Smooth muscle cell (in vitro differentiated cells): ENCODE results near the gene RAB2B. TPM values are rescaled to one million over a fixed set of nuclear protein-coding genes. Genes with fewer than 3 reads are reported as not detected.

Source experiments
- DNase-seq: peaks from one replicate; lab custom pipeline; 2025; ENCODE audit not compliant: unreplicated experiment; lab: John Stamatoyannopoulos, UW
- H2AFZ ChIP-seq: fragments of 200-600 bp; sonication (generic); 2 replicates; pipeline ENCODE4 v1.6.0; 2016; ENCODE audit warnings: antibody characterized with exemption, low read depth, mild to moderate bottlenecking
- H3F3A ChIP-seq: fragments of 200-600 bp; sonication (generic); 2 replicates; pipeline ENCODE4 v1.6.0; 2017; ENCODE audit warnings: antibody characterized with exemption, low read depth
- H3K27ac ChIP-seq: fragments of 200-600 bp; sonication (generic); 2 replicates; pipeline ENCODE4 v1.5.1; 2016; ENCODE audit warnings: low read depth, mild to moderate bottlenecking
- H3K27me3 ChIP-seq: fragments of 200-600 bp; sonication (generic); 2 replicates; pipeline ENCODE4 v1.6.1; 2016; ENCODE audit warnings: low read depth, mild to moderate bottlenecking
- H3K36me3 ChIP-seq: fragments of 200-600 bp; sonication (generic); 2 replicates; pipeline ENCODE4 v1.5.1; 2016; ENCODE audit warnings: low read depth
- H3K4me1 ChIP-seq: fragments of 200-600 bp; sonication (generic); 2 replicates; pipeline ENCODE4 v1.5.1; 2016; ENCODE audit warnings: low read depth
- H3K4me2 ChIP-seq: fragments of 200-600 bp; sonication (generic); 2 replicates; pipeline ENCODE4 v1.6.0; 2016; ENCODE audit warnings: mild to moderate bottlenecking
- H3K4me3 ChIP-seq: fragments of 200-600 bp; sonication (generic); 2 replicates; pipeline ENCODE4 v1.5.1; 2016; ENCODE audit warnings: mild to moderate bottlenecking
- H3K79me2 ChIP-seq: fragments of 200-600 bp; sonication (generic); 2 replicates; pipeline ENCODE4 v1.6.0; 2016; ENCODE audit warnings: low read depth, mild to moderate bottlenecking
- H3K9ac ChIP-seq: fragments of 200-600 bp; sonication (generic); 2 replicates; pipeline ENCODE4 v1.6.0; 2016; ENCODE audit warnings: low read depth
- H3K9me3 ChIP-seq: fragments of 200-600 bp; sonication (generic); replicated peaks from 2 replicates; pipeline ENCODE4 v1.5.1; 2016; ENCODE audit warnings: low read depth
- H4K20me1 ChIP-seq: fragments of 200-600 bp; sonication (generic); 2 replicates; pipeline ENCODE4 v1.6.0; 2016; ENCODE audit warnings: low read depth
- CTCF ChIP-seq: fragments of 200-600 bp; sonication (generic); IDR thresholded peaks from 2 replicates; pipeline ENCODE4 v1.5.1; 2017; ENCODE audit warnings: borderline replicate concordance, mild to moderate bottlenecking, antibody characterized with exemption; ENCODE audit not compliant: insufficient read depth, poor library complexity, severe bottlenecking
- WGBS: methylation state at CpG from one replicate; pipeline ENCODE4 v1.1.7; 2016; ENCODE audit warnings: low lambda C conversion rate; 5-methylcytosine and 5-hydroxymethylcytosine counted together
- polyA plus RNA-seq: library from polyadenylated mRNA; unstranded; fragments of >200 nt; fragmentation: Nextera tagmentation; extraction: Ambion mirVana; gene quantifications from 2 replicates; pipeline ENCODE4 v1.2.1, GENCODE V29; 2016
- total RNA-seq: library from RNA; depleted of rRNA; stranded (reverse); fragments of >200 nt; gene quantifications from 2 replicates; pipeline ENCODE4 v1.2.3, GENCODE V29; 2014

RAB2B gene
- 30.4 and 36.0 TPM in 2 replicates for total RNA-seq
- 15.3 and 15.4 TPM in 2 replicates for polyA plus RNA-seq

- Histone ChIP-seq H3K9me3 (no peaks in the 10 kb centered on the region), H3K4me2 (peak within 1 kb of the TSS; percentile 98), H3K27ac (peak within 1 kb of the TSS; percentile 74), H3K4me1 (peaks cover 17% of the 10 kb centered on the region), H3K79me2 (peaks cover 74% of the 10 kb centered on the region), H3K27me3 (no peaks in the 10 kb centered on the region), H2AFZ (peak within 1 kb of the TSS; percentile 91), H3K4me3 (peak within 1 kb of the TSS; percentile 86), H4K20me1 (peaks cover 6% of the 10 kb centered on the region), H3F3A (no peaks in the 10 kb centered on the region), H3K36me3 (peaks cover 9% of the 10 kb centered on the region), H3K9ac (peak within 1 kb of the TSS; percentile 96)
- 1% methylated on average over 45 of the region's 49 CpGs for WGBS
- DNase-seq, result peak; percentile 88
- TF ChIP-seq CTCF, result peak; percentile 89
Observed at GRCh38 chr14:21476925-21477681, at the start of gene RAB2B, which contains the start of gene TOX4. TSS of gene RAB2B (minus strand) at chr14:21476959. CDS start at chr14:21476872, 87 bp downstream. TSS of gene TOX4 (plus strand) at chr14:21477195. CDS start at chr14:21477279, 84 bp downstream.

GRCh38 chr14:21525962-21526671 lies 49.4 kb upstream of the RAB2B start, which contains the start of gene SALL2:
TSS of gene SALL2 (minus strand) at chr14:21526346. CDS start at chr14:21526127, 219 bp downstream.
- Histone ChIP-seq H3K4me2 (peak within 1 kb of the TSS; percentile 98), H3K27me3 (no peaks in the 10 kb centered on the region), H3K4me1 (peaks cover 29% of the 10 kb centered on the region), H3K9ac (peak within 1 kb of the TSS; percentile 54), H3K36me3 (no peaks in the 10 kb centered on the region), H3K4me3 (peak within 1 kb of the TSS; percentile 96), H3K27ac (no peak within 1 kb of the TSS), H3K9me3 (no peaks in the 10 kb centered on the region), H2AFZ (peak within 1 kb of the TSS; percentile 96), H3K79me2 (no peaks in the 10 kb centered on the region), H3F3A (no peaks in the 10 kb centered on the region), H4K20me1 (no peaks in the 10 kb centered on the region)
- WGBS, result 0% methylated on average over 14 of the region's 43 CpGs
- no peak for TF ChIP-seq CTCF
- DNase-seq, result peak; percentile 29

- Histone ChIP-seq H4K20me1 (no peaks in the 10 kb centered on the region), H3K4me2 (peak overlapping the region; percentile 98), H3K79me2 (no peaks in the 10 kb centered on the region), H3K27me3 (no peaks in the 10 kb centered on the region), H3K9me3 (no peaks in the 10 kb centered on the region), H2AFZ (peak overlapping the region; percentile 96), H3K36me3 (no peaks in the 10 kb centered on the region), H3F3A (no peaks in the 10 kb centered on the region), H3K4me3 (peak overlapping the region; percentile 96), H3K27ac (no peak overlapping the region), H3K9ac (peak overlapping the region; percentile 54), H3K4me1 (peaks cover 29% of the 10 kb centered on the region)
- no peak for TF ChIP-seq CTCF
- no peak for DNase-seq
- WGBS, result 18% methylated on average over 12 of the region's 12 CpGs
Observed at GRCh38 chr14:21525571-21525961, 48.8 kb upstream of the RAB2B start.
